Measurements from ENCODE around the gene SLIT3. TPM values are rescaled to one million over a fixed set of nuclear protein-coding genes. Genes with fewer than 3 reads are reported as not detected.

The SLIT3 gene
- total RNA-seq, 4 donors from 2014 or later: 10.8 to 30.8 (median 18.4) TPM

DNA sequence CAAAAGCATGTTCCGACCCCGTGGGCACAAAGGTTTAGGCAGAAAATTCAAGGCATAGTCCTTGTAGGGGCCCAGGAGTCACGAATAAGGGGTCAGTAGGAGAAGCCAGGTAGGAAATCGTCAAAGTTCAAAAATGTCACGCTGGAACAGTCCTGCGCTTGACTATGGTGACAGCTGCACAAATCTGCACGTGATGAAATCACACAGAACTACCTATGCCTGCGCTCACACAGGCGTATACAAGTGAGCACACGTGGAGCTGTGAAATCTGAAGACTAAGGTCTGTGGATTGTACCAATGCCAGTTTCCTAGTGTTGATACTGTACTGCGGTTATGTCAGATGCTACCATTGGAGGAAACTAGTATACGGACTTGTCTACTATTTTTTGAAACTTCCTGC, 418.7 kb downstream of the SLIT3 start:
- 82% methylated on average over 12 of the region's 12 CpGs for WGBS
- H3K4me3 ChIP-seq: no peak overlapping the region
- no peaks in the 10 kb centered on the region for H3K36me3 ChIP-seq
- peaks cover 8% of the 10 kb centered on the region for H3K4me1 ChIP-seq
- TF ChIP-seq POLR2A (IDR thresholded peaks at IDR 0.05): no peak
- TF ChIP-seq EP300 (IDR thresholded peaks at IDR 0.05): no peak
- TF ChIP-seq POLR2AphosphoS5 (IDR thresholded peaks at IDR 0.05): no peak
- TF ChIP-seq, protein P1, sequence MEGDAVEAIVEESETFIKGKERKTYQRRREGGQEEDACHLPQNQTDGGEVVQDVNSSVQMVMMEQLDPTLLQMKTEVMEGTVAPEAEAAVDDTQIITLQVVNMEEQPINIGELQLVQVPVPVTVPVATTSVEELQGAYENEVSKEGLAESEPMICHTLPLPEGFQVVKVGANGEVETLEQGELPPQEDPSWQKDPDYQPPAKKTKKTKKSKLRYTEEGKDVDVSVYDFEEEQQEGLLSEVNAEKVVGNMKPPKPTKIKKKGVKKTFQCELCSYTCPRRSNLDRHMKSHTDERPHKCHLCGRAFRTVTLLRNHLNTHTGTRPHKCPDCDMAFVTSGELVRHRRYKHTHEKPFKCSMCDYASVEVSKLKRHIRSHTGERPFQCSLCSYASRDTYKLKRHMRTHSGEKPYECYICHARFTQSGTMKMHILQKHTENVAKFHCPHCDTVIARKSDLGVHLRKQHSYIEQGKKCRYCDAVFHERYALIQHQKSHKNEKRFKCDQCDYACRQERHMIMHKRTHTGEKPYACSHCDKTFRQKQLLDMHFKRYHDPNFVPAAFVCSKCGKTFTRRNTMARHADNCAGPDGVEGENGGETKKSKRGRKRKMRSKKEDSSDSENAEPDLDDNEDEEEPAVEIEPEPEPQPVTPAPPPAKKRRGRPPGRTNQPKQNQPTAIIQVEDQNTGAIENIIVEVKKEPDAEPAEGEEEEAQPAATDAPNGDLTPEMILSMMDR (IDR thresholded peaks at IDR 0.05): no peak
- DNase-seq (ENCODE audit: low spot score in 2 of 2): no peak
- H3K9me3 ChIP-seq: no peaks in the 10 kb centered on the region
- H3K27ac ChIP-seq: no peak overlapping the region
- no peaks in the 10 kb centered on the region for H3K27me3 ChIP-seq

DNA sequence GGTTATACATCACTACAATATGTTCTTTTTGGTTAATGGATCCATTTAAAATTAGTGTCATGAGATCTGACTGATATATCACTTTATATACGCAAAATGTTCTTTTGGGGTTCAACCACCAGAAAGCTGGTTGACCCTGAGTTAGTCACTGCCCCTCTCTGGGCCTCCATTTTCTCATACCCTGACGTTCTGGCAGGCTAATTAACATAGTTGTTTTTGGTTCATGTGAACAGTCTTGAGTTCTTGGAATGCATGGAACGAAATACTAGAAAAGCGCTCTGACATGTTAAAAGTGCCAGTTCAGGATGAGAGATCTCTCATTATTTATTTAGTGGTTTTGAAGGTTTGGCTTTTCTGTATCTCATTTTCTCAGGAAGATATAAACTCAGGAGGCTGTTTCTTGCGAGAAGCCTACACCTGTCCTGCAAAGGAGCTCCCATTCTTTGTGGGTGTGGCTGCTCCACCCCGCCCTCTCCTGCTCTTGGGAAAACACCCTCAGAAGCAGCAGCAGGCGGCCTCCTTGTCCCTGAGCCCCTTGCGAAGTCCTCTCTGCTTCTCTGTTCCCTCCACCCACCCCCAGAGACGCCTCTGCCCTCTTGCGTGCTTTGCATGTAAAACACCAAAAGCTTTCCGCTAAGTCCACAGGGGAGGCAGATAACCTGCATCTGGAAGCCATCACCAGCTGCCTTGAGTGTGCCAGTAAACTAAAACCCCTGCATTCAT, 419.4 kb downstream of the SLIT3 start:
- Histone ChIP-seq H3K9me3 (no peaks in the 10 kb centered on the region), H3K27me3 (no peaks in the 10 kb centered on the region), H3K27ac (no peak overlapping the region), H3K4me3 (no peak overlapping the region), H3K36me3 (no peaks in the 10 kb centered on the region), H3K4me1 (peaks cover 4% of the 10 kb centered on the region)
- DNase-seq (ENCODE audit: low spot score in 2 of 2): no peak
- TF ChIP-seq, protein P1 (IDR thresholded peaks at IDR 0.05): no peak
- no peak for TF ChIP-seq POLR2A (IDR thresholded peaks at IDR 0.05)
- no peak for TF ChIP-seq EP300 (IDR thresholded peaks at IDR 0.05)
- no peak for TF ChIP-seq POLR2AphosphoS5 (IDR thresholded peaks at IDR 0.05)
- whole genome bisulfite sequencing: 58% methylated on average over 11 of the region's 11 CpGs

DNA sequence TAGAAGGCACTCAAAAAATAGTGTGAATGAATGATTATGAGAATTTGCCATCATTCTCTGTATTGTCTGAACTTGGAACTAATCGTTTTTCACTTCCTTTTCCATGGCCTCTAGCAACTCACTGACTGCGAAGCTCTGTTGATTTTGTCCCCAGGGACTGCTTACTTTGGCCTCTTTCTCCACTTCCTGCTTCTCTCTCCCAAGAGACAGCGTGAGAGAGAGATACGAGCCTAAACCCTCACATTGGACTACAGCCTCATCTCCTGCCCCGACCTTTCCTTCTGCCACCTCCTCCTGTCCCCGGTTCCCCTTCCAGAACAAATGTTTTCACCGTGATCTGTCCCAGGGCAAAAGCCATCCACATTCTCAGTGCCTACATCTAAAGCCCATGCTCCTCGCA, 421.0 kb downstream of the SLIT3 start:
- H3K36me3 ChIP-seq: no peaks in the 10 kb centered on the region
- DNase-seq (ENCODE audit: low spot score in 2 of 2): no peak
- 52% methylated on average over 8 of the region's 8 CpGs for WGBS
- H3K9me3 ChIP-seq: no peaks in the 10 kb centered on the region
- H3K4me3 ChIP-seq: no peak overlapping the region
- peaks cover 2% of the 10 kb centered on the region for H3K4me1 ChIP-seq
- no peak for TF ChIP-seq EP300 (IDR thresholded peaks at IDR 0.05)
- no peaks in the 10 kb centered on the region for H3K27me3 ChIP-seq
- H3K27ac ChIP-seq: no peak overlapping the region

DNA sequence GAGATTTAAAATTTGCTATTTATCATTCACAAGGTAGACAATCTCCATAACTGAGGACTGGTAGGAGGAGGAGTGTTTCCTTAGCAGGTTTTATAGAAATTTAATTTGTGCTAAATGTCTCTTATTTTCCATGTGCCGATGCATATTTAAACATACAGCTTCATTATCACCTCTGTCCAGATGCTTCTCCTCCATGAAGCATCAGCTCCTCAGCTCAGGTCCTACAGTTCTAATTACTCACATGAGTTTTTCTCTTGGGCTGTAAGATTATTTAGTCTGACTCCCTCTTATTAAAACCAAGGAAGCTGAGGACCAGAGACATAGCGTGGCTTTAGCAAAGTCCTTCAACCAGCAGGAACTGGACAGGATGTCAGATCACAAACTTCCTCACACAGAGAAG, 421.6 kb downstream of the SLIT3 start:
- Histone ChIP-seq H3K27ac (no peak overlapping the region), H3K9me3 (no peaks in the 10 kb centered on the region), H3K36me3 (no peaks in the 10 kb centered on the region), H3K4me1 (peaks cover 2% of the 10 kb centered on the region), H3K27me3 (peaks cover 2% of the 10 kb centered on the region), H3K4me3 (no peak overlapping the region)
- no peak for TF ChIP-seq POLR2AphosphoS5 (IDR thresholded peaks at IDR 0.05)
- TF ChIP-seq, protein P1 (IDR thresholded peaks at IDR 0.05): no peak
- TF ChIP-seq EP300 (IDR thresholded peaks at IDR 0.05): no peak
- TF ChIP-seq POLR2A (IDR thresholded peaks at IDR 0.05): no peak
- no peak for DNase-seq (ENCODE audit: low spot score in 2 of 2)
- WGBS: 88% methylated on average over 2 of the region's 2 CpGs

DNA sequence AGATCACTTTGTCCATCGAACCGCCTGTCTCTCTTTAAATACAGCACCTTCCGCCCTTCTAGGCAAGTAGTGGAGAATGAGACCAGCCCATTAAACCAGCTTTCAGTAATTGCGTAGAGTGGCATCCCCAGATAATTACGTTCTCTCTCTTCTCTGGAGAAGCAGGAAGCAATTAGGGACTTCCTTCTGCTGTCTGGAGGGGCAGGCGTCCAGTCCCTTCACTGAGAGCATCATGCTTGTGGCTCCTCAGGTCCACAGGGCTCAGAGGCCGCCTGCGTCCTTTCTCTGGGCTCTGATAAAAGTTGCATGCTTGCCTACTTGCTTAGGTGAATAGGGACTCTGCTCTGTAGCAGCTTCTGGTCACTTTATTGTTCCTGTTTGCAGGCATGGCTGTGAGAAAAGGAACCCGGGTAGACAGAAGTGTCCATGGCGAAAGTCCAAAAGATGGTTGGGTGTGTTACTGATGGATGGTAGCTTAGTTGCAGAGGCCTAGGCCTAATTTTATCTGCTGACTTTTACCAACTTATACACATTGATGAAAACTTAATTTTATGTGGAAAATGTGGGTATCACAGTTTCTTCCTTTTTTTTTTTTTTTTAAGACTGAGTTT, 422.7 kb downstream of the SLIT3 start:
- Histone ChIP-seq H3K27me3 (peaks cover 2% of the 10 kb centered on the region), H3K27ac (no peak overlapping the region), H3K9me3 (no peaks in the 10 kb centered on the region), H3K36me3 (no peaks in the 10 kb centered on the region), H3K4me1 (peaks cover 2% of the 10 kb centered on the region), H3K4me3 (no peak overlapping the region)
- TF ChIP-seq POLR2AphosphoS5 (IDR thresholded peaks at IDR 0.05) (no peak), POLR2A (IDR thresholded peaks at IDR 0.05) (no peak), EP300 (IDR thresholded peaks at IDR 0.05) (no peak)
- TF ChIP-seq, protein P1 (IDR thresholded peaks at IDR 0.05): no peak
- WGBS: 89% methylated on average over 10 of the region's 10 CpGs
- DNase-seq (ENCODE audit: low spot score in 2 of 2): no peak

Data from suprapubic skin (tissue), 4 donors.